ENCODE results near the gene STT3A. TPM values are rescaled to one million over a fixed set of nuclear protein-coding genes. Genes with fewer than 3 reads are reported as not detected.

Gene STT3A
- total RNA-seq, 1 experiment from 2014 or later = 156 TPM

DNA sequence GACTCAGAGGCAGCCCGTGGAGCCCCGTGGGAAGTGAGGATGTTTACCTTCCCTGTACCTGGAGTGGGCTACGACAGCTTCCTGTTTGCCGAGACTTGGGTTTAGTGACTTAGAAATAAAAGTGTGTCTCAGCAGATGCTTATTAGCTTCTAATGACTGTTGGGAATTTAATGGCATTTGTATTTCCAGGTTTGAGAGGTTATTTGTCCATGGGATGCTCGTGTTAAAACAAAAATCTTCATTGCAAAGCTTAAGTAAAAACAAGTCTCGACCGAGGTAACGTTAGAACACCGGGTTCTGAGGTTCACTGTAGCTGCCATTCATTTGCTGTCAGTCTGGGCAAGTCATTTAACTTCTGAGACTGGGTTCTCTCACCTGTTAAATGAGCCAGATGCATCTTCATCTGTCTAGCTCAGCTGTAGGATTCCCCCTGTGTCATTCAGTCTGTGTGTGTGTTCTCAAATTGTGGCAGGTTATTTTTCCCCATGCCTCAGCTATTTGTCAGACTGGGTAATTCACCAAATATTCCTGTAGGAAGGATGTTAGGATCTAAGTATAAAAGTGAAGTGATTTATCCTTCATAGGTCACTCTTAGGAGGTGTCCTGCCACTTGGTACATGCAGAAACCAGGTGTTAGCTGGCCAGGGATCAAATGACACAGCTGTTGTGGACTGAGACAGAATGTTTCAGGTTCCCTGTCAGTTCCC, 22.6 kb upstream of the STT3A start (continued):
- TF ChIP-seq RAD21 (IDR thresholded peaks at IDR 0.05; ENCODE audit: low read depth) (no peak), ZFX (IDR thresholded peaks at IDR 0.05) (no peak), EGR1 (IDR thresholded peaks at IDR 0.05; ENCODE audit: low read depth) (no peak), FOSL1 (IDR thresholded peaks at IDR 0.05; ENCODE audit: low read depth) (no peak), EZH2phosphoT487 (IDR thresholded peaks at IDR 0.05; ENCODE audit: borderline replicate concordance) (no peak), SP1 (IDR thresholded peaks at IDR 0.05; ENCODE audit: low read depth) (no peak), EZH2 (IDR thresholded peaks at IDR 0.05) (no peak)
- TF ChIP-seq, protein P1, sequence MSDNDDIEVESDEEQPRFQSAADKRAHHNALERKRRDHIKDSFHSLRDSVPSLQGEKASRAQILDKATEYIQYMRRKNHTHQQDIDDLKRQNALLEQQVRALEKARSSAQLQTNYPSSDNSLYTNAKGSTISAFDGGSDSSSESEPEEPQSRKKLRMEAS (IDR thresholded peaks at IDR 0.05) = no peak; the same call in 1 of the 2 replicates

GRCh38 chr11:125570952-125571351, 21.7 kb upstream of the STT3A start:
- Histone ChIP-seq H3K4me1 (ENCODE audit: control insufficient read depth in 1 of 2, insufficient read depth in 2 of 2, low read length in 2 of 2) (peaks cover 8 to 11% of the 10 kb centered on the region in 2 experiments), H3K27me3 (ENCODE audit: insufficient read depth, low read length) (no peaks in the 10 kb centered on the region), H3K36me3 (ENCODE audit: control insufficient read depth in 1 of 2, insufficient read depth in 2 of 2, low read length in 2 of 2) (peaks cover 16 to 23% of the 10 kb centered on the region in 2 experiments; a peak in 3 of 4 replicates), H3K9ac (ENCODE audit: low read length) (peak overlapping the region; percentile 99; the same call in 1 of the 2 replicates), H3K9me2 (ENCODE audit: insufficient read depth) (no peaks in the 10 kb centered on the region), H2AFZ (ENCODE audit: low read depth, low read length, poor library complexity, severe bottlenecking) (no peak overlapping the region), H3K79me2 (ENCODE audit: insufficient read depth, low read length) (peaks cover 40% of the 10 kb centered on the region), H3K27ac (ENCODE audit: low read depth, low read length) (no peak overlapping the region), H3K4me2 (ENCODE audit: low read length) (peak overlapping the region; percentile 96), H3K9me3 (ENCODE audit: control insufficient read depth in 1 of 2, insufficient read depth in 1 of 2, low read depth in 1 of 2, low read length in 2 of 2) (no peaks in the 10 kb centered on the region), H4K20me1 (ENCODE audit: insufficient read depth) (no peaks in the 10 kb centered on the region), H3K4me3 (replicated peaks in 1 of 2; ENCODE audit: low read depth in 1 of 2, low read length in 2 of 2) (peak overlapping the region in 1 of 2 experiments; percentile 99; a peak in 1 of 4 replicates)
- CTCF ChIA-PET = no interaction called here
- RAD21 ChIA-PET (ENCODE audit: low non-redundant PET in 1 of 2, low total read pairs in 2 of 2, uncharacterized antibody in 2 of 2, unreplicated experiment in 2 of 2) = no interaction called here
- DNase-seq (ENCODE audit: low read depth, low spot score) (no peak), ATAC-seq (no peak)
- POLR2A ChIA-PET = no interaction called here
- BruUV-seq (replicated peaks) = no TSS peak
- TF ChIP-seq CBX3 (IDR thresholded peaks at IDR 0.05; ENCODE audit: low read depth) (no peak), ATF3 (IDR thresholded peaks at IDR 0.05) (no peak), FOSL1 (IDR thresholded peaks at IDR 0.05; ENCODE audit: low read depth) (no peak), SIN3A (IDR thresholded peaks at IDR 0.05; ENCODE audit: low read depth) (no peak), SRF (IDR thresholded peaks at IDR 0.05; ENCODE audit: low read depth) (no peak), EZH2 (IDR thresholded peaks at IDR 0.05) (no peak)
- TF ChIP-seq, protein P2, sequence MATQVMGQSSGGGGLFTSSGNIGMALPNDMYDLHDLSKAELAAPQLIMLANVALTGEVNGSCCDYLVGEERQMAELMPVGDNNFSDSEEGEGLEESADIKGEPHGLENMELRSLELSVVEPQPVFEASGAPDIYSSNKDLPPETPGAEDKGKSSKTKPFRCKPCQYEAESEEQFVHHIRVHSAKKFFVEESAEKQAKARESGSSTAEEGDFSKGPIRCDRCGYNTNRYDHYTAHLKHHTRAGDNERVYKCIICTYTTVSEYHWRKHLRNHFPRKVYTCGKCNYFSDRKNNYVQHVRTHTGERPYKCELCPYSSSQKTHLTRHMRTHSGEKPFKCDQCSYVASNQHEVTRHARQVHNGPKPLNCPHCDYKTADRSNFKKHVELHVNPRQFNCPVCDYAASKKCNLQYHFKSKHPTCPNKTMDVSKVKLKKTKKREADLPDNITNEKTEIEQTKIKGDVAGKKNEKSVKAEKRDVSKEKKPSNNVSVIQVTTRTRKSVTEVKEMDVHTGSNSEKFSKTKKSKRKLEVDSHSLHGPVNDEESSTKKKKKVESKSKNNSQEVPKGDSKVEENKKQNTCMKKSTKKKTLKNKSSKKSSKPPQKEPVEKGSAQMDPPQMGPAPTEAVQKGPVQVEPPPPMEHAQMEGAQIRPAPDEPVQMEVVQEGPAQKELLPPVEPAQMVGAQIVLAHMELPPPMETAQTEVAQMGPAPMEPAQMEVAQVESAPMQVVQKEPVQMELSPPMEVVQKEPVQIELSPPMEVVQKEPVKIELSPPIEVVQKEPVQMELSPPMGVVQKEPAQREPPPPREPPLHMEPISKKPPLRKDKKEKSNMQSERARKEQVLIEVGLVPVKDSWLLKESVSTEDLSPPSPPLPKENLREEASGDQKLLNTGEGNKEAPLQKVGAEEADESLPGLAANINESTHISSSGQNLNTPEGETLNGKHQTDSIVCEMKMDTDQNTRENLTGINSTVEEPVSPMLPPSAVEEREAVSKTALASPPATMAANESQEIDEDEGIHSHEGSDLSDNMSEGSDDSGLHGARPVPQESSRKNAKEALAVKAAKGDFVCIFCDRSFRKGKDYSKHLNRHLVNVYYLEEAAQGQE (IDR thresholded peaks at IDR 0.05; ENCODE audit: low read depth) = no peak
- TF ChIP-seq, protein P3, sequence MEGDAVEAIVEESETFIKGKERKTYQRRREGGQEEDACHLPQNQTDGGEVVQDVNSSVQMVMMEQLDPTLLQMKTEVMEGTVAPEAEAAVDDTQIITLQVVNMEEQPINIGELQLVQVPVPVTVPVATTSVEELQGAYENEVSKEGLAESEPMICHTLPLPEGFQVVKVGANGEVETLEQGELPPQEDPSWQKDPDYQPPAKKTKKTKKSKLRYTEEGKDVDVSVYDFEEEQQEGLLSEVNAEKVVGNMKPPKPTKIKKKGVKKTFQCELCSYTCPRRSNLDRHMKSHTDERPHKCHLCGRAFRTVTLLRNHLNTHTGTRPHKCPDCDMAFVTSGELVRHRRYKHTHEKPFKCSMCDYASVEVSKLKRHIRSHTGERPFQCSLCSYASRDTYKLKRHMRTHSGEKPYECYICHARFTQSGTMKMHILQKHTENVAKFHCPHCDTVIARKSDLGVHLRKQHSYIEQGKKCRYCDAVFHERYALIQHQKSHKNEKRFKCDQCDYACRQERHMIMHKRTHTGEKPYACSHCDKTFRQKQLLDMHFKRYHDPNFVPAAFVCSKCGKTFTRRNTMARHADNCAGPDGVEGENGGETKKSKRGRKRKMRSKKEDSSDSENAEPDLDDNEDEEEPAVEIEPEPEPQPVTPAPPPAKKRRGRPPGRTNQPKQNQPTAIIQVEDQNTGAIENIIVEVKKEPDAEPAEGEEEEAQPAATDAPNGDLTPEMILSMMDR (IDR thresholded peaks at IDR 0.05 in 2 of 3, conservative IDR thresholded peaks at IDR 0.05 in 1 of 3; ENCODE audit: borderline replicate concordance in 1 of 3, insufficient read depth in 1 of 3, low read depth in 2 of 3, low read length in 2 of 3) = no peak
- intact Hi-C loops (cut with micrococcal nuclease) = no loop called here
